Fibroblast of mammary gland (primary cell): ENCODE results near the gene ANKRD28.

ENCODE experiments used
- DNase-seq: peaks from one replicate; pipeline ENCODE4 v3.0.0-alpha.2; 2010; ENCODE audit warnings: low read depth
- H3K4me3 ChIP-seq: 2 replicates; pipeline ENCODE4 v1.5.1; 2011; ENCODE audit warnings: low read depth, mild to moderate bottlenecking, low read length, moderate library complexity; ENCODE audit not compliant: control insufficient read depth
- TF ChIP-seq, protein P1 (sequence below): conservative IDR thresholded peaks from 2 replicates; pipeline ENCODE4 v1.5.1; 2011; ENCODE audit warnings: low read depth, low read length, inconsistent platforms; ENCODE audit not compliant: control insufficient read depth, insufficient read depth

ANKRD28 gene

DNA sequence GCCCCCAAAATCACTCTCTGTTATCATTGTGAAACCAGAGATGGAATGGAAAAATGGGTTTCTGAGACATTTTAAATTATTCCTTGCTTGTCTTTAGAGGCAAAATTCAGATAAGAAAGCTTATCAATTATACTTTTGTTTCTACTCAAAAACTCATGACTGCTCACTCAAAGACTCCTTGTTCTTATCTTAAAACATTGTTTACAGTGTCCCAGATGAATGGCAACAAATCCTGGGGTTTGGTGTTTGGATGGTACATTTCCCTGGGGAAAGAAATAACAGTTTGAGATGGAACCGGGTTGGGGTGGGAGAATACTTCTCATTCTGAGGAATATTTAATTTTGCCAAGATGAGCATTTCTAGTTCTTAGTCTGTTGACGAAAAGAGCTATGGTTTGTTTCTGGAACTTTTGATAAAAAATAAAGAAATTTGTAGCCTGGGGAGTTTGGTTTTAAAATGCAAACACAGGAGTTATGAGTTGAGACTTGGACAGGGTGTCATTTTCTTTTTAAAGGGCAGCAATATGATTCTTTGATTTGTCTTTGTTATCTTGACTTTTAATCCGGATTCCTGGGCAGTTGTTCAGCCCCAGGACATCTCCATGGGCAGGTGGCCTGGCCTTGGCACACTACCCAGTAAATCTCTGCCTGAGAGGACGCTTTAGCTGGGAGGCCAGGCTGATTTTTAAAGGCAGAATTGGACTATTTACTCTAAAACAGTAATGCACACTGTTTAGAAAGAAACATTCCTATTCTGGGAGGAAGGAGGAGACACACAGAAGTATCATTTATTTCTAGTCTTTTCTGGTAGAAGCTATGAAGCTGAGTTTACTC, 163.8 kb downstream of the ANKRD28 start:
- TF ChIP-seq, protein P1, sequence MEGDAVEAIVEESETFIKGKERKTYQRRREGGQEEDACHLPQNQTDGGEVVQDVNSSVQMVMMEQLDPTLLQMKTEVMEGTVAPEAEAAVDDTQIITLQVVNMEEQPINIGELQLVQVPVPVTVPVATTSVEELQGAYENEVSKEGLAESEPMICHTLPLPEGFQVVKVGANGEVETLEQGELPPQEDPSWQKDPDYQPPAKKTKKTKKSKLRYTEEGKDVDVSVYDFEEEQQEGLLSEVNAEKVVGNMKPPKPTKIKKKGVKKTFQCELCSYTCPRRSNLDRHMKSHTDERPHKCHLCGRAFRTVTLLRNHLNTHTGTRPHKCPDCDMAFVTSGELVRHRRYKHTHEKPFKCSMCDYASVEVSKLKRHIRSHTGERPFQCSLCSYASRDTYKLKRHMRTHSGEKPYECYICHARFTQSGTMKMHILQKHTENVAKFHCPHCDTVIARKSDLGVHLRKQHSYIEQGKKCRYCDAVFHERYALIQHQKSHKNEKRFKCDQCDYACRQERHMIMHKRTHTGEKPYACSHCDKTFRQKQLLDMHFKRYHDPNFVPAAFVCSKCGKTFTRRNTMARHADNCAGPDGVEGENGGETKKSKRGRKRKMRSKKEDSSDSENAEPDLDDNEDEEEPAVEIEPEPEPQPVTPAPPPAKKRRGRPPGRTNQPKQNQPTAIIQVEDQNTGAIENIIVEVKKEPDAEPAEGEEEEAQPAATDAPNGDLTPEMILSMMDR: no peak
- peak; percentile 48 for DNase-seq
- no peak overlapping the region for H3K4me3 ChIP-seq

DNA sequence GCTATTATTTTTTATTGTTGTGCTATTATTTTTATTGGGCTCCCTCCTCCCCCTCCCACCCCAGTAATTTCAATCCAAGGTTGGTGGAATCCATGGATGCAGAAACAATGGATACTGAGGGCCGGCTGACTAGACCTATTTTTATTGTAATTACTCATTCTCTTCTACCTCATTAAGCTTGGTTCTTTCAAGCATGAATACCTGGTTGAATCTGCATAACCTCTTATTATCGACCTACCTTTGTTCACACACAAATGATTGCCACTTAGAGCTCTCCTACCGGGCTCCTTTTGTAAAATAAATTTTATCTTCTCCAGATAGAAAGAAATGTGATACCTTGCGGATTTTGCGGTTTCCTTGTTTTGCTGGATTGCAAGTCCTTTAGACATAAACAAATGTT, 164.6 kb downstream of the ANKRD28 start:
- no peak for DNase-seq
- TF ChIP-seq, protein P1: no peak
- no peak overlapping the region for H3K4me3 ChIP-seq

DNA sequence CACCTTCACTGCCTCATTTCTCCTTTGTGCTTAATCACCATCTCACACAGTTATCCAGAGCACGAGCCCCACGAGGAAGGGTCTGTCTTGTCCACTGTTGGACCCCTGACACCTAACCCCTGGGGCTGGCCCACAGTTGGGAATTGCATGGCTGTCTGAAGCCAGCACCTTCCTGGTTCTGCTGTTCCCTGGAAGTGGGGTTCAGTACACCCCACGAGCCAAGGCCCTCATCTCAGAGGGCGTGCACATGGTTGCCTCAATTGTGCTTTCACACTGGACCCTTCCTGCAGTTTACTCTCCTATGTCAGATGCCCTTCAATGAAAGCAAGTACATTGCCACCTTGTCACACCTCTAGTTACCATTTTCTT, 165.6 kb downstream of the ANKRD28 start:
- TF ChIP-seq, protein P1: no peak
- DNase-seq: no peak
- H3K4me3 ChIP-seq: no peak overlapping the region

DNA sequence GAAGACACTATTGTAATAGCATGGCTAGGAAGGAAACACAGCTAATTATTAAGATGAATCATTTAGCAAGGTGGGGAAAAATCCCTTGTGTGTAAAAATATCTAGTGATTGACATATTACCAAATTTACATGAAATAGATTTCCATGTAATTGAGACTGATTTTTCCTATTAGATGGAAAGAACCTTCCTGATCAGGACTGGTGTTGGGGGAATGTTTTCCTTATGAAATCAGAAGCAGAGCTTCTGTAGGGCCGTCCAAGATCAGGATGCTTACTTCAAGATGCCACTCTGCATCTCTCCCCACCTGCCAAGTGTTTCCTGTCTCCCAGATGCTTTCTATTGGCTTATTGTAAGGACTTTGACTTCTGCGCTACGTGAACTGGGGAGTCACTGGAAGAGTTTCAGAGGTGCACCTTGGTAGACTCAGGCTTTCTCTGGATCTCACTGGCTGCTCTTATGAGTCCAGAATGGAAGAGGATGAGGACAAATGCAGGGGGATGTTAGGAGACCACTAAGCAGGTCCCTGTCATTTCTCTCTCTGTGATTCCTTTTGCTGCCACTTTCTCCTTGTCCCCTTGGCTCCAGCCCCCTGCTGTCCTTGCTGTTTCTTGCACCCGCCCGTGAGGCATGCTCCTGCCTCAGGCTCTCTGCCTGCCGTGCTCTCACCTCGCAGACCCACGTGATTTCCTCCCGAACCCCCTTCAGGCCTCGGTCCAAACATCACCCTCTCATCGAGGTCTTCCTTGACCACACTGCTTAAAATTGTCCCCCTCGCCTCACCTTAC, 166.2 kb downstream of the ANKRD28 start:
- TF ChIP-seq, protein P1: no peak
- H3K4me3 ChIP-seq: no peak overlapping the region

DNA sequence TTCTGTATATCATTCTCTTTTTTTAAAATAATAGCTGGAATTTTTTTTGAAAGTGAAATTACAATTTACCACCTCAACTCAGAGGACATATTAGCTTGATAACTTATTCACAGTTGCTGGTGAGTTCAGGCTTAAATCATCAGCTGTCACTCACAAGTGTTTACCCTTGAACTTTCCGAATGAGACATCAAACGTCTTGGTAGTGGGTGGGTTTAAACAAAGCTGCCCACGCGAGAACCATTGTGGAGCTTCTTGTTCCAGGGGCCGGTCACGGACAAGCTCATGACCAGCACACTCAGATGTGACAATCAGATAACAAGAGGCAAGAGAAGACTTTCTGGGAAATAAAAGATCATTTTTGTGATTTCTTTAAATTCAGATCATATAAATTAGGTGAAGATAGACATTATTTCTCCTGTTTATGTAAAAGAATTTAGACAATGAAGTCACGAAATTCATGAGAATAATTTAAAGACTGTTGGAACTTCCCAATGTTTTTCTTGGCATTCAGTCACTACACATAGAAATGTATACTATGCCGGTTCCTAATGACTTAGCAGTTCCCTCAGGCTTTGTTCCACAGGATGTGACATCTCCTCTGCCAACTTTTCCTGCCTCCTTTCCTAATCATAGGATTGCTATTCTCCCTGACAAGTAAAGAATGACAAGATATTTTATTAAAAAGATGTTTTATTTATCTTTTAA, 167.0 kb downstream of the ANKRD28 start:
- peak; percentile 77 for DNase-seq
- TF ChIP-seq, protein P1: no peak
- peak overlapping the region; percentile 8 for H3K4me3 ChIP-seq

More for the DNA sequence above, 166.2 kb downstream of the ANKRD28 start:
- DNase-seq: no peak

DNA sequence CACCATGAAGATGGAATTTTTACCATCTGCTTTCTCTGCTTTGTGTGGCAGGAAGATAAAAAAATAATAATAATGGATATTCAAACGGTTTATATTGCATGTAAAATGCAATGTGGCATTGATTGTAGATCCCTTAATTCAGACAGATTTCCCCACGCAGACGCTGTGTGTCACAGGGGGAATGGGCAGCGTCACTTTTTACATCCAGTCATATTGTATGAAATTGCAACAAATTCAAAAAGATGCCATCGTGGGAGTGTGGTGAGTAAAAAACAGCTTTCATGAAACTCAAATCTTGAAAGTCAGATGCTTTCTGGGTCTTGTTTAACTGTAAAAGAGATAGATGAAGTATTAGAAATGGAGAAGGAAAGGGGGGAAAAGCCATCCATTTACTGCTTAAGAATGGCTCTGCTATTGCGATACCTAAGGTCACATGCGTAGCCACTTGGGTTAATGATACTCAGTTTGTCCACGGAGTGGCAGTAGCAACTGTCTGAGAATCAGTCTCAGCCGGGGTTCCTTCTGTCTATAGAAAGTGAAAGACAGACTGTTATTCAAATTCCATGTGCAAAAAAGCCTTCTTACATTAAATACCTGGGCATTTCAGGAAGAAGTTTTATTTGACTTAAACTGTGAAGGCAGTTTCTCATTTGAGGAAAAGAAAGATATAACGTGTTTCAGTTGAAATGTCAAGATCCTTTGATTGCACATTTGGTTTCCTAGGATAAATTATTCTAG, 167.8 kb downstream of the ANKRD28 start:
- TF ChIP-seq, protein P1: peak; percentile 74
- DNase-seq: peak; percentile 90
- H3K4me3 ChIP-seq: peak overlapping the region; percentile 19
